Measurements from ENCODE around the gene HIVEP2.

GRCh38 chr6:142787422-142787821, 157.6 kb downstream of the HIVEP2 start:
- TF ChIP-seq CTCF (IDR thresholded peaks at IDR 0.05): no peak
- TF ChIP-seq EZH2 (IDR thresholded peaks at IDR 0.05; ENCODE audit: borderline replicate concordance, insufficient read depth, low read depth, low read length, poor library complexity, severe bottlenecking): no peak
